OCI-LY7 (cell line): ENCODE results near the gene ACTR3.

ENCODE experiments used
- EZH2phosphoT487 ChIP-seq: fragments of 200-600 bp; sonication (generic); IDR thresholded peaks from 2 replicates; pipeline ENCODE4 v1.6.1; 2018; ENCODE audit warnings: low read depth, borderline replicate concordance, mild to moderate bottlenecking, mixed run types, antibody characterized with exemption, low read length, moderate library complexity, mixed read lengths
- TF ChIP-seq, protein P1 (sequence below): fragments of 200-600 bp; sonication (generic); conservative IDR thresholded peaks from 2 replicates; pipeline ENCODE4 v1.5.1; 2014; ENCODE audit warnings: mild to moderate bottlenecking, antibody characterized with exemption, low read length, moderate library complexity, mixed read lengths

DNA sequence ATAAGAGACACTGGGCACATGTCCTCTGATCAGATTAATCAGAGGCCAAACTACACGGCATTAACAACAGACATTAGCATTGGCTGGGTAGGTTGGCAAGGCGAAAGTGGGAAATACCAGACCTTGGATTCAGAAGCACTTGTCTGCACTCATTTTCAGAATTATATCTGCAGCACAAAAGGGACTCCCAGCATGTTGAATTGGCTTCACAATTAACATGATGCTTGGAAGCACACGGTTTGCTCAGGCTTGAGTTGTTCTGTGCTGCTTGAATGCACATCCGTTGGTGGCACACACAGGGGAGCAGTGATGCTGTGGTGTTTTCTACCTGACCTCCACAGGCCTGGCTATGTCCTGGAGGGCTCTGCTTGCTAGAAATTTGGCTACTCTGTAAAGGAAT is 83.9 kb downstream of the ACTR3 start:
- TF ChIP-seq, protein P1, sequence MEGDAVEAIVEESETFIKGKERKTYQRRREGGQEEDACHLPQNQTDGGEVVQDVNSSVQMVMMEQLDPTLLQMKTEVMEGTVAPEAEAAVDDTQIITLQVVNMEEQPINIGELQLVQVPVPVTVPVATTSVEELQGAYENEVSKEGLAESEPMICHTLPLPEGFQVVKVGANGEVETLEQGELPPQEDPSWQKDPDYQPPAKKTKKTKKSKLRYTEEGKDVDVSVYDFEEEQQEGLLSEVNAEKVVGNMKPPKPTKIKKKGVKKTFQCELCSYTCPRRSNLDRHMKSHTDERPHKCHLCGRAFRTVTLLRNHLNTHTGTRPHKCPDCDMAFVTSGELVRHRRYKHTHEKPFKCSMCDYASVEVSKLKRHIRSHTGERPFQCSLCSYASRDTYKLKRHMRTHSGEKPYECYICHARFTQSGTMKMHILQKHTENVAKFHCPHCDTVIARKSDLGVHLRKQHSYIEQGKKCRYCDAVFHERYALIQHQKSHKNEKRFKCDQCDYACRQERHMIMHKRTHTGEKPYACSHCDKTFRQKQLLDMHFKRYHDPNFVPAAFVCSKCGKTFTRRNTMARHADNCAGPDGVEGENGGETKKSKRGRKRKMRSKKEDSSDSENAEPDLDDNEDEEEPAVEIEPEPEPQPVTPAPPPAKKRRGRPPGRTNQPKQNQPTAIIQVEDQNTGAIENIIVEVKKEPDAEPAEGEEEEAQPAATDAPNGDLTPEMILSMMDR = no peak
- no peak for TF ChIP-seq EZH2phosphoT487
